T-cell (primary cell): ENCODE results near the gene HNRNPCL2. TPM values are rescaled to one million over a fixed set of nuclear protein-coding genes. Genes with fewer than 3 reads are reported as not detected.
"Not testable (repeated sequence)": the region's sequence is repeated elsewhere in the genome, so short reads cannot be mapped to it uniquely, and the experiment has no call there.

ENCODE experiments used
- ATAC-seq, 4 experiments: fragments of 200-7000 bp in 3 of 4; fragments of 150-1000 bp in 1 of 4; cut with Tn5 transposase; replicated peaks in 1 of 4; 1 replicate in 3 of 4; 2 replicates in 1 of 4; pipeline ENCODE4 v1.10.0; 2021; ENCODE audit warnings: moderate library complexity in 3 of 4, mild to moderate bottlenecking in 2 of 4, moderate number of reproducible peaks in 1 of 4
- CTCF ChIA-PET, 2 donors: fragments of 300-600 bp; sonication (Branson Sonifier 250); formaldehyde crosslinking; loops; one replicate each; lab custom pipeline; 2022; ENCODE audit warnings: antibody characterized with exemption in 2 of 2; lab: Charles Lee
- POLR2A ChIA-PET, 2 donors: fragments of 300-600 bp; sonication (Branson Sonifier 250); formaldehyde crosslinking; loops; one replicate each; lab custom pipeline; 2022; ENCODE audit warnings: antibody characterized with exemption in 2 of 2; lab: Charles Lee
- DNase-seq, 35 experiments: peaks; one replicate each; pipeline versions ENCODE4 v3.0.0 to v3.0.0-alpha.2; 2013 to 2023
- H3K27ac ChIP-seq: one replicate; pipeline ENCODE4 v1.5.1; 2013; ENCODE audit warnings: low read length
- H3K27me3 ChIP-seq, 2 experiments: replicated peaks in 1 of 2; 1 replicate in 1 of 2; 2 replicates in 1 of 2; pipeline versions ENCODE4 v1.6.1 to v1.7.0; 2013; ENCODE audit warnings: low read length in 1 of 2, mixed read lengths in 1 of 2; ENCODE audit not compliant: control insufficient read depth in 2 of 2, insufficient read depth in 2 of 2; ENCODE audit errors: extremely low read depth in 1 of 2
- H3K36me3 ChIP-seq, 2 donors: 1 replicate in 1 of 2; 2 replicates in 1 of 2; pipeline versions ENCODE4 v1.6.1 to v1.7.0; 2013; ENCODE audit warnings: low read length in 1 of 2; ENCODE audit not compliant: control insufficient read depth in 2 of 2, insufficient read depth in 1 of 2; ENCODE audit errors: extremely low read depth in 1 of 2
- H3K4me1 ChIP-seq, 2 experiments: 1 replicate in 1 of 2; 2 replicates in 1 of 2; pipeline versions ENCODE4 v1.6.1 to v1.7.0; 2013; ENCODE audit warnings: low read length in 2 of 2, mixed read lengths in 1 of 2; ENCODE audit not compliant: insufficient read depth in 2 of 2, control insufficient read depth in 1 of 2; ENCODE audit errors: extremely low read depth in 1 of 2
- H3K4me3 ChIP-seq, 2 donors: 1 replicate in 1 of 2; 2 replicates in 1 of 2; pipeline versions ENCODE4 v1.5.1 to v1.7.0; 2013; ENCODE audit warnings: mild to moderate bottlenecking in 2 of 2, low read length in 1 of 2, moderate library complexity in 1 of 2; ENCODE audit not compliant: control insufficient read depth in 1 of 2; ENCODE audit errors: extremely low read depth in 1 of 2
- H3K9me3 ChIP-seq: 2 replicates; pipeline ENCODE4 v1.7.0; 2013
- H3K27ac Mint-ChIP-seq, 2 donors: one replicate each; pipeline ENCODE4 v1.8.0; 2020 to 2021; ENCODE audit warnings: mild to moderate bottlenecking in 2 of 2, mixed read lengths in 2 of 2
- H3K27me3 Mint-ChIP-seq, 2 donors: one replicate each; pipeline ENCODE4 v1.8.0; 2021 to 2022; ENCODE audit warnings: mixed read lengths in 2 of 2
- H3K36me3 Mint-ChIP-seq: one replicate; pipeline ENCODE4 v1.8.0; 2021; ENCODE audit warnings: mixed read lengths
- H3K4me1 Mint-ChIP-seq, 3 donors: one replicate each; pipeline ENCODE4 v1.8.0; 2020 to 2022; ENCODE audit warnings: mixed read lengths in 3 of 3, mild to moderate bottlenecking in 1 of 3
- H3K4me3 Mint-ChIP-seq, 3 donors: one replicate each; pipeline ENCODE4 v1.8.0; 2020 to 2022; ENCODE audit warnings: mild to moderate bottlenecking in 3 of 3, mixed read lengths in 3 of 3, moderate library complexity in 3 of 3
- H3K9me3 Mint-ChIP-seq, 3 donors: one replicate each; pipeline ENCODE4 v1.8.0; 2020 to 2022; ENCODE audit warnings: mixed read lengths in 3 of 3
- WGBS: methylation state at CpG from one replicate; pipeline ENCODE4 v1.1.5; 2013; ENCODE audit warnings: missing lambda C conversion rate; ENCODE audit not compliant: insufficient coverage; 5-methylcytosine and 5-hydroxymethylcytosine counted together
- total RNA-seq, 35 experiments: library from RNA in 6 of 35; stranded (reverse) in 6 of 35; fragments of 120-200 nt in 1 of 35; gene quantifications; one replicate each; pipeline versions ENCODE4 v1.2.1 to v1.2.4 and lab custom pipeline; 2013 to 2026

HNRNPCL2 gene
- total RNA-seq (not detected), total RNA-seq (lab: John Stamatoyannopoulos, UW) (0 to 0.06 (median 0) reads per million in 29 experiments)
- not detected for total RNA-seq (2013)

GRCh38 chr1:13116754-13117153 is at the start of gene HNRNPCL2:
Gene HNRNPCL2 (minus strand): TSS chr1:13116854. CDS start chr1:13116400, 454 bp downstream.
- H3K4me1 ChIP-seq, H3K4me1 Mint-ChIP-seq, H3K4me3 Mint-ChIP-seq, H3K27me3 ChIP-seq, H3K27ac ChIP-seq, H3K27ac Mint-ChIP-seq, H3K9me3 Mint-ChIP-seq, H3K4me3 ChIP-seq, CTCF ChIA-PET, H3K9me3 ChIP-seq, H3K36me3 ChIP-seq, POLR2A ChIA-PET, ATAC-seq, H3K36me3 Mint-ChIP-seq, DNase-seq: not testable (repeated sequence)
- WGBS, result no CpG with 5 or more reads among the region's 6 CpGs
- H3K27me3 Mint-ChIP-seq, result peaks cover 5 to 11% of the 10 kb centered on the region in 2 donors

- H3K27ac ChIP-seq, POLR2A ChIA-PET, H3K27me3 Mint-ChIP-seq, H3K9me3 ChIP-seq, ATAC-seq, H3K36me3 Mint-ChIP-seq, H3K4me3 ChIP-seq, H3K27ac Mint-ChIP-seq, H3K27me3 ChIP-seq, H3K4me1 ChIP-seq, H3K9me3 Mint-ChIP-seq, CTCF ChIA-PET, H3K4me3 Mint-ChIP-seq, DNase-seq, H3K36me3 ChIP-seq, H3K4me1 Mint-ChIP-seq: not testable (repeated sequence)
- WGBS, result no CpG with 5 or more reads among the region's 8 CpGs
Measured at GRCh38 chr1:13165531-13165930, 48.9 kb upstream of the HNRNPCL2 start, which contains the start of gene HNRNPCL4. Gene HNRNPCL4 (minus strand): TSS chr1:13165631. CDS start chr1:13165467, 164 bp downstream.

- H3K4me3 Mint-ChIP-seq, H3K4me3 ChIP-seq, H3K36me3 Mint-ChIP-seq, H3K4me1 Mint-ChIP-seq, H3K9me3 ChIP-seq, H3K27me3 Mint-ChIP-seq, H3K27ac Mint-ChIP-seq, ATAC-seq, H3K36me3 ChIP-seq, H3K27ac ChIP-seq, DNase-seq, H3K27me3 ChIP-seq, CTCF ChIA-PET, POLR2A ChIA-PET, H3K9me3 Mint-ChIP-seq, H3K4me1 ChIP-seq: not testable (repeated sequence)
- WGBS, result no CpG with 5 or more reads among the region's 5 CpGs
Measured at GRCh38 chr1:13155909-13156308, 39.3 kb upstream of the HNRNPCL2 start, which contains the start of gene PRAMEF26. Gene PRAMEF26 (minus strand): TSS chr1:13156009. CDS start chr1:13153095, 2,914 bp downstream.

- H3K4me3 Mint-ChIP-seq, H3K36me3 ChIP-seq, H3K4me3 ChIP-seq, POLR2A ChIA-PET, CTCF ChIA-PET, ATAC-seq, H3K9me3 Mint-ChIP-seq, H3K9me3 ChIP-seq, H3K36me3 Mint-ChIP-seq, H3K4me1 Mint-ChIP-seq, H3K27me3 Mint-ChIP-seq, H3K4me1 ChIP-seq, H3K27ac Mint-ChIP-seq, H3K27me3 ChIP-seq, DNase-seq, H3K27ac ChIP-seq: not testable (repeated sequence)
- no CpG with 5 or more reads among the region's 4 CpGs for WGBS
Measured at GRCh38 chr1:13070474-13070873, 46.2 kb downstream of the HNRNPCL2 start, which contains the start of gene PRAMEF25. Gene PRAMEF25 (plus strand): TSS chr1:13070774. CDS start chr1:13073694, 2,920 bp downstream.

Other genes with a start within 250 kb of the HNRNPCL2 start
- gene PRAMEF4, start 230.7 kb downstream of the HNRNPCL2 start, total RNA-seq, result not detected
- not detected for gene PRAMEF10, start 218.6 kb downstream of the HNRNPCL2 start, total RNA-seq
- not detected for gene PRAMEF7, start 200.2 kb downstream of the HNRNPCL2 start, total RNA-seq
- gene PRAMEF6, start 169.3 kb downstream of the HNRNPCL2 start, total RNA-seq, result not detected
- gene PRAMEF27, start 60.3 kb downstream of the HNRNPCL2 start, total RNA-seq, result not detected
- not detected for gene HNRNPCL3, start 56.1 kb downstream of the HNRNPCL2 start, total RNA-seq
- gene PRAMEF25, start 46.1 kb downstream of the HNRNPCL2 start, total RNA-seq, result not detected
- not detected for gene PRAMEF26, start 39.2 kb upstream of the HNRNPCL2 start, total RNA-seq
- gene HNRNPCL4, start 48.8 kb upstream of the HNRNPCL2 start, total RNA-seq, result not detected
- not detected for gene PRAMEF9, start 55.0 kb upstream of the HNRNPCL2 start, total RNA-seq
- gene PRAMEF13, start 84.6 kb upstream of the HNRNPCL2 start, total RNA-seq, result not detected
- not detected for gene PRAMEF18, start 109.3 kb upstream of the HNRNPCL2 start, total RNA-seq
- not detected for gene PRAMEF5, start 137.3 kb upstream of the HNRNPCL2 start, total RNA-seq
- not detected for gene PRAMEF8, start 168.3 kb upstream of the HNRNPCL2 start, total RNA-seq
- gene PRAMEF33, start 186.7 kb upstream of the HNRNPCL2 start, total RNA-seq, result not detected
- gene PRAMEF15, start 198.7 kb upstream of the HNRNPCL2 start, total RNA-seq, result not detected
- gene PRAMEF14, start 230.3 kb upstream of the HNRNPCL2 start, total RNA-seq, result not detected